HCT116 (cell line): ENCODE data around the gene MYZAP.

Source experiments
- CTCF ChIP-seq, 3 experiments: fragments of 200-600 bp in 1 of 3; sonication (generic) in 1 of 3; IDR thresholded peaks in 2 of 3; conservative IDR thresholded peaks in 1 of 3; 2 replicates each; pipeline ENCODE4 v1.5.1; 2012 to 2017; ENCODE audit warnings: low read depth in 2 of 3, low read length in 2 of 3, antibody characterized with exemption in 1 of 3, borderline replicate concordance in 1 of 3, control low read depth in 1 of 3, mild to moderate bottlenecking in 1 of 3, mixed read lengths in 1 of 3, mixed run types in 1 of 3, moderate library complexity in 1 of 3; ENCODE audit not compliant: insufficient read depth in 1 of 3
- ELF1 ChIP-seq: IDR thresholded peaks from 2 replicates; pipeline ENCODE4 v1.6.1; 2012; ENCODE audit warnings: low read depth, borderline replicate concordance
- EZH2 ChIP-seq: fragments of 200-600 bp; sonication (generic); IDR thresholded peaks from 2 replicates; pipeline ENCODE4 v1.6.1; 2017; ENCODE audit warnings: antibody characterized with exemption, mixed run types
- JUND ChIP-seq: IDR thresholded peaks from 2 replicates; pipeline ENCODE4 v1.6.1; 2012
- POLR2A ChIP-seq: IDR thresholded peaks from 2 replicates; pipeline ENCODE4 v1.7.0; 2011; ENCODE audit warnings: borderline replicate concordance; ENCODE audit not compliant: insufficient read depth, insufficient read length; ENCODE audit errors: extremely low read depth
- POLR2AphosphoS5 ChIP-seq: IDR thresholded peaks from 2 replicates; pipeline ENCODE4 v1.6.1; 2011; ENCODE audit warnings: mild to moderate bottlenecking, low read depth, low read length, moderate library complexity
- RAD21 ChIP-seq: IDR thresholded peaks from 2 replicates; pipeline ENCODE4 v1.6.1; 2012; ENCODE audit warnings: low read depth, mild to moderate bottlenecking
- REST ChIP-seq: IDR thresholded peaks from 2 replicates; pipeline ENCODE4 v1.6.1; 2012; ENCODE audit warnings: low read depth
- TCF7L2 ChIP-seq: IDR thresholded peaks from 2 replicates; pipeline ENCODE4 v1.7.0; 2011; ENCODE audit warnings: borderline replicate concordance, inconsistent platforms; ENCODE audit not compliant: insufficient read depth, insufficient read length; ENCODE audit errors: extremely low read depth
- TF ChIP-seq, protein P1 (sequence below): IDR thresholded peaks from 2 replicates; pipeline ENCODE4 v1.6.1; 2012

DNA sequence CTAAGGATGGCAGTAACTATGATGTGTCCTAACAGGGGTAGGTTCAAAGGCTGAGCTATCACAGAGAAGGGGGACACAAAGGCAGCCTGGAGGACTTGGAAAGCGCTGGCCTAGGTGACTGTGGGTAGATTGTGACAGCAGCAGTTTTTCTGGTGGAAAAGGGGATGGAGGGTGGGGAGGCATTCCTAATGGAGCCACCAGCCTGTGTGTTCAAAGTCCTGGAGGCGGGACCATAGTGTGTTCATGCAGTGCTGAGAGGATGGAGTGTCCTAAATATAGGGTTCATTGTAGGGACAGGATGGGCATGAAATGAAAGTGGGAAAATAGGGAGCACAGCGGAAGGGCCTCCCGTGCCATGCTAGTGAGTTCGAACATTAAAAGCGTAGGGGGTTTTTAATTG is 63.3 kb downstream of the MYZAP start:
- no peak for TF ChIP-seq CTCF (IDR thresholded peaks at IDR 0.05 in 2 of 3, conservative IDR thresholded peaks at IDR 0.05 in 1 of 3; ENCODE audit: borderline replicate concordance in 1 of 3, insufficient read depth in 1 of 3, low read depth in 2 of 3, low read length in 2 of 3)
- no peak for TF ChIP-seq RAD21
- no peak for TF ChIP-seq ELF1
- no peak for TF ChIP-seq JUND
- no peak for TF ChIP-seq POLR2A
- TF ChIP-seq TCF7L2: no peak
- TF ChIP-seq REST: no peak
- TF ChIP-seq EZH2: no peak
- no peak for TF ChIP-seq POLR2AphosphoS5
- TF ChIP-seq, protein P1, sequence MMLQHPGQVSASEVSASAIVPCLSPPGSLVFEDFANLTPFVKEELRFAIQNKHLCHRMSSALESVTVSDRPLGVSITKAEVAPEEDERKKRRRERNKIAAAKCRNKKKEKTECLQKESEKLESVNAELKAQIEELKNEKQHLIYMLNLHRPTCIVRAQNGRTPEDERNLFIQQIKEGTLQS: no peak
